Chondrocyte (in vitro differentiated cells): ENCODE measurements around the gene EPHB1. TPM values are rescaled to one million over a fixed set of nuclear protein-coding genes. Genes with fewer than 3 reads are reported as not detected.

ENCODE experiments used
- DNase-seq: peaks from one replicate; pipeline ENCODE4 v3.0.0; 2021; ENCODE audit warnings: mixed read lengths, low spot score
- H3K27ac Mint-ChIP-seq: one replicate; pipeline ENCODE4 v1.8.0; 2021; ENCODE audit warnings: mild to moderate bottlenecking, moderate library complexity, mixed read lengths; ENCODE audit not compliant: unreplicated experiment
- H3K27me3 Mint-ChIP-seq: 2 replicates; pipeline ENCODE4 v1.8.0; 2021; ENCODE audit warnings: low read depth, mixed read lengths
- H3K36me3 Mint-ChIP-seq: 2 replicates; pipeline ENCODE4 v1.8.0; 2021; ENCODE audit warnings: low read depth, mixed read lengths
- H3K4me1 Mint-ChIP-seq: 2 replicates; pipeline ENCODE4 v1.8.0; 2021; ENCODE audit warnings: low read depth, mild to moderate bottlenecking, mixed read lengths
- H3K4me3 Mint-ChIP-seq: one replicate; pipeline ENCODE4 v1.8.0; 2021; ENCODE audit warnings: mild to moderate bottlenecking, moderate library complexity, mixed read lengths; ENCODE audit not compliant: unreplicated experiment
- H3K9me3 Mint-ChIP-seq: 2 replicates; pipeline ENCODE4 v1.8.0; 2021; ENCODE audit warnings: low read depth, mixed read lengths
- CTCF ChIP-seq: fragments of 200-600 bp; sonication (generic); IDR thresholded peaks from 2 replicates; pipeline ENCODE4 v1.5.0; 2021; ENCODE audit warnings: antibody characterized with exemption, mild to moderate bottlenecking, moderate library complexity
- total RNA-seq: library from RNA; stranded (reverse); gene quantifications from 3 replicates; pipeline ENCODE4 v1.2.1, GENCODE V29; 2021

Gene EPHB1
- total RNA-seq, 1 donor from 2014 or later, result 1.7 TPM

- peaks cover 2% of the 10 kb centered on the region for H3K9me3 Mint-ChIP-seq
- TF ChIP-seq CTCF, result no peak
- no peaks in the 10 kb centered on the region for H3K27me3 Mint-ChIP-seq
- DNase-seq, result no peak
- no peaks in the 10 kb centered on the region for H3K36me3 Mint-ChIP-seq
- H3K4me3 Mint-ChIP-seq, result no peak overlapping the region
- H3K27ac Mint-ChIP-seq, result no peak overlapping the region
- H3K4me1 Mint-ChIP-seq, result peaks cover 5% of the 10 kb centered on the region
These were observed 421.6 kb downstream of the EPHB1 start for GRCh38 chr3:135216659-135217058.

- no peak for TF ChIP-seq CTCF
- Mint-ChIP-seq H3K9me3 (peaks cover 2% of the 10 kb centered on the region), H3K27ac (no peak overlapping the region), H3K27me3 (no peaks in the 10 kb centered on the region), H3K4me3 (no peak overlapping the region), H3K4me1 (peaks cover 5% of the 10 kb centered on the region), H3K36me3 (no peaks in the 10 kb centered on the region)
- DNase-seq, result no peak
These were observed 422.7 kb downstream of the EPHB1 start for GRCh38 chr3:135217730-135218129.

GRCh38 chr3:135218304-135218703 is 423.2 kb downstream of the EPHB1 start:
- DNase-seq, result no peak
- no peak for TF ChIP-seq CTCF
- no peaks in the 10 kb centered on the region for H3K27me3 Mint-ChIP-seq
- H3K4me1 Mint-ChIP-seq, result peaks cover 5% of the 10 kb centered on the region
- H3K27ac Mint-ChIP-seq, result no peak overlapping the region
- H3K9me3 Mint-ChIP-seq, result peaks cover 2% of the 10 kb centered on the region
- no peaks in the 10 kb centered on the region for H3K36me3 Mint-ChIP-seq
- H3K4me3 Mint-ChIP-seq, result no peak overlapping the region

GRCh38 chr3:135218782-135219181 is 423.7 kb downstream of the EPHB1 start:
- no peak for DNase-seq
- Mint-ChIP-seq H3K4me3 (no peak overlapping the region), H3K27ac (no peak overlapping the region), H3K4me1 (peaks cover 5% of the 10 kb centered on the region), H3K9me3 (peaks cover 2% of the 10 kb centered on the region), H3K36me3 (no peaks in the 10 kb centered on the region), H3K27me3 (no peaks in the 10 kb centered on the region)
- TF ChIP-seq CTCF, result no peak

GRCh38 chr3:135224815-135225362 is 429.8 kb downstream of the EPHB1 start:
- Mint-ChIP-seq H3K27ac (no peak overlapping the region), H3K4me3 (no peak overlapping the region), H3K27me3 (no peaks in the 10 kb centered on the region), H3K9me3 (peaks cover 2% of the 10 kb centered on the region), H3K4me1 (no peaks in the 10 kb centered on the region), H3K36me3 (no peaks in the 10 kb centered on the region)
- no peak for TF ChIP-seq CTCF
- no peak for DNase-seq
